ENCODE data around the gene ZSWIM9. TPM values are rescaled to one million over a fixed set of nuclear protein-coding genes. Genes with fewer than 3 reads are reported as not detected.

The ZSWIM9 gene
- total RNA-seq, 3 donors from 2014 or later, result 6.0 to 12.9 (median 8.7) TPM

DNA sequence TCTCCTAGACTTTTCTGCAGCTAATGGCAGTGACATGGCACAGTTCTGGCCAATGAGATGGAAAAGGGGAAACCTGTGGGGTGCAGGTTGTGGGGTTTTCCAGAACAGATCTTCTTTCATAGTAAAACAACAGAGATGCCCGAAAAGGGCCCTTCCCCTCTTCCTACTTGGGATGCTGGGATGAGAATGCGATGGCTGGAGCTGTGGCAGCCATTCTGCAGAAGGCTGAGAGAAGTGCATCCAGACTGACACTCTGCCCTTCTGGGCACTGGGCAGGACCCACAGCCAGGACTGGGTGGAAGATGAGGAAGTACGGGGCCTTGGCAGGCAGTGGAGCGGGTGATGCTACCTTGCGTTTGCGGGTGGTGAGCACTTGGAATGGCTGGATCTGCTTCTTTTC, 42.9 kb upstream of the ZSWIM9 start:
- intact Hi-C loops (cut with DNase I, micrococcal nuclease), result no loop called here
- no peaks in the 10 kb centered on the region for H3K9me3 ChIP-seq
- no peak for DNase-seq
- no peak overlapping the region for H3K4me3 ChIP-seq
- no peak for TF ChIP-seq CTCF (IDR thresholded peaks at IDR 0.05)
- H3K36me3 ChIP-seq (ENCODE audit: low read depth), result no peaks in the 10 kb centered on the region
- no peak for ATAC-seq
- no peaks in the 10 kb centered on the region for H3K4me1 ChIP-seq (ENCODE audit: low read depth)

DNA sequence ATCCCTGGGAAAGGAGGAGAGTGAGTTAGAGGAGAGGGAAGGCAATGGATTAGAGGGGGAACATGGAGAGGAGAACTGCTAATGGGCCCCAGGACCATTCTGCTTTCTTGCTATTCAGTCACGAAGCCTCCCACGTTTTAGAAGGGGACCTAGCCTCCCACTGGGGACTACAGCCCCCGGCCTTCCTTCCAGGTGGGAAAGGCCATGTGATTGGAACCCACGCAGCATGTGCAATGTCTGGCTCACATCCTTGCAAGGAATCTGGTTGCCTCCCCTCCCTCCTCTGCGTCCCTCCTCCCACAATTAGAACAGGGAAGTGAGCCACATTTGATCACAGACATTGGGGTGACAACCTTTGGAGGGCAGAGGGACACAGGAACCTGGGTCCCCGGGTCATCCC, 37.4 kb upstream of the ZSWIM9 start:
- ATAC-seq, result no peak
- Histone ChIP-seq H3K36me3 (ENCODE audit: low read depth) (no peaks in the 10 kb centered on the region), H3K9me3 (no peaks in the 10 kb centered on the region), H3K4me1 (ENCODE audit: low read depth) (no peaks in the 10 kb centered on the region), H3K4me3 (no peak overlapping the region)
- no peak for TF ChIP-seq CTCF (IDR thresholded peaks at IDR 0.05)
- intact Hi-C loops (cut with DNase I, micrococcal nuclease), result no loop called here
- no peak for DNase-seq

- no peaks in the 10 kb centered on the region for H3K4me1 ChIP-seq (ENCODE audit: low read depth)
- no peak overlapping the region for H3K4me3 ChIP-seq
- DNase-seq (no peak), ATAC-seq (peak; percentile 20)
- H3K9me3 ChIP-seq, result no peaks in the 10 kb centered on the region
- H3K36me3 ChIP-seq (ENCODE audit: low read depth), result no peaks in the 10 kb centered on the region
- intact Hi-C loops (cut with DNase I, micrococcal nuclease), result no loop called here
- TF ChIP-seq CTCF (IDR thresholded peaks at IDR 0.05), result no peak
Observed at GRCh38 chr19:48135411-48135810, 35.1 kb upstream of the ZSWIM9 start.

DNA sequence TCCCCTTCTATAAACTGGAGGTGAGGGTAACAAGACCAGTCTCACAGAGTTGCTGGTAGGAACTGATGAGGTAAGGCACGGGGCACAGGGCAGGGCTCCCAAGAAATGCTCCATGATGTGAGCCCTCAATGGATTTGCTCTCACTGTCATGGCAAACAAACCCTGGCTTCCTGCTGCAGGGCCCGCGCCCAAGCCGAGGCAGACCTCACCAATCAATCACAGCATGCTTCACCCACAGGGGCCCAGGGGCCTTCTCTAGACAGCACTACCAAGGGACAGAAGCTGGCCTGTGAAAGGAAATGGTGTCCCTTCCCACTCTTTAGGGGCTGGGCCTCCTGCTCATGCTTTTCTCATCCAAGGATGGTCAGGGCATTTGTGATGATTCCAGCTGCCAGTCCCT, 33.9 kb upstream of the ZSWIM9 start:
- Histone ChIP-seq H3K4me1 (ENCODE audit: low read depth) (no peaks in the 10 kb centered on the region), H3K4me3 (no peak overlapping the region), H3K9me3 (no peaks in the 10 kb centered on the region), H3K36me3 (ENCODE audit: low read depth) (no peaks in the 10 kb centered on the region)
- intact Hi-C loops (cut with DNase I, micrococcal nuclease), result no loop called here
- no peak for TF ChIP-seq CTCF (IDR thresholded peaks at IDR 0.05)
- ATAC-seq (no peak), DNase-seq (no peak)

- no peak for TF ChIP-seq CTCF (IDR thresholded peaks at IDR 0.05)
- Histone ChIP-seq H3K9me3 (no peaks in the 10 kb centered on the region), H3K4me3 (no peak overlapping the region), H3K36me3 (ENCODE audit: low read depth) (no peaks in the 10 kb centered on the region), H3K4me1 (ENCODE audit: low read depth) (no peaks in the 10 kb centered on the region)
- ATAC-seq (no peak), DNase-seq (no peak)
- intact Hi-C loops (cut with DNase I, micrococcal nuclease), result no loop called here
Observed at GRCh38 chr19:48137411-48137810, 33.1 kb upstream of the ZSWIM9 start.

DNA sequence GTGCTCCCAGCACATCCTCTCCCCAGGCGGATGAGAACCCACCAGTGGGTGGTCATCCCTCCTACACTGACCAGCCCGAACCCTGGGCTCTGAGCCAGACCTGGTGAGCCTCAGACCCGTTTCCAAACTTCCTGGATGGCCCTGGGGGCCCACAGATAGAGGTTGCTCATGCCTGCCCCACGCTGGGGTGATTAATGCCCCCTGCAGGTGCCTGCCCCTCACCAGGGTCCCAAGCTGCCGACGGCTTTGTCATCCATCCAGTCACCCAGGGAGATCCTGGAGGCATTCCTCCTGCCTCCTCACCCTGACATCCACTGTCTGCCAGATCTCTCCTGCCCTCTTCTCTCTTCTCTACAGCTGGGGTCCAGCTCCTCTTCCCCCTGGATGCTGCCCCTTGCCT, 31.4 kb upstream of the ZSWIM9 start:
- DNase-seq, result no peak
- H3K4me1 ChIP-seq (ENCODE audit: low read depth), result no peaks in the 10 kb centered on the region
- H3K4me3 ChIP-seq, result no peak overlapping the region
- TF ChIP-seq CTCF (IDR thresholded peaks at IDR 0.05), result no peak
- no peak for ATAC-seq
- intact Hi-C loops (cut with DNase I, micrococcal nuclease), result no loop called here
- no peaks in the 10 kb centered on the region for H3K36me3 ChIP-seq (ENCODE audit: low read depth)
- H3K9me3 ChIP-seq, result no peaks in the 10 kb centered on the region

All from mucosa of descending colon (tissue), 3 donors.